HG02759 (cell line): ENCODE measurements around the gene ACP5.

Source experiments
- ATAC-seq: cut with Tn5 transposase; IDR thresholded peaks from one replicate; pipeline ENCODE4 v1.9.1; 2021; ENCODE audit warnings: mild to moderate bottlenecking, moderate library complexity; ENCODE audit not compliant: unreplicated experiment

The ACP5 gene

DNA sequence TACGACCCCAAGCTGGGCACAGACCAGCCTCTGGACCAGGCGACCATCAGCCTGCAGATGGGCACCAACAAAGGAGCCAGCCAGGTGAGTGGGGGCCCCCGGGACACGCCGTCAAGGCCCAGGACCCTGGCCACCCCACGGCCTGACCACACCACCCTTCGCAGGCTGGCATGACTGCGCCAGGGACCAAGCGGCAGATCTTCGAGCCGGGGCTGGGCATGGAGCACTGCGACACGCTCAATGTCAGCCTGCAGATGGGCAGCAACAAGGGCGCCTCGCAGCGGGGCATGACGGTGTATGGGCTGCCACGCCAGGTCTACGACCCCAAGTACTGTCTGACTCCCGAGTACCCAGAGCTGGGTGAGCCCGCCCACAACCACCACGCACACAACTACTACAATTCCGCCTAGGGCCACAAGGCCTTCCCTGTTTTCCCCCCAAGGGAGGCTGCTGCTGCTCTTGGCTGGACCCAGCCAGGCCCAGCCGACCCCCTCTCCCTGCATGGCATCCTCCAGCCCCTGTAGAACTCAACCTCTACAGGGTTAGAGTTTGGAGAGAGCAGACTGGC, 28.0 kb downstream of the ACP5 start:
- ATAC-seq: no peak

DNA sequence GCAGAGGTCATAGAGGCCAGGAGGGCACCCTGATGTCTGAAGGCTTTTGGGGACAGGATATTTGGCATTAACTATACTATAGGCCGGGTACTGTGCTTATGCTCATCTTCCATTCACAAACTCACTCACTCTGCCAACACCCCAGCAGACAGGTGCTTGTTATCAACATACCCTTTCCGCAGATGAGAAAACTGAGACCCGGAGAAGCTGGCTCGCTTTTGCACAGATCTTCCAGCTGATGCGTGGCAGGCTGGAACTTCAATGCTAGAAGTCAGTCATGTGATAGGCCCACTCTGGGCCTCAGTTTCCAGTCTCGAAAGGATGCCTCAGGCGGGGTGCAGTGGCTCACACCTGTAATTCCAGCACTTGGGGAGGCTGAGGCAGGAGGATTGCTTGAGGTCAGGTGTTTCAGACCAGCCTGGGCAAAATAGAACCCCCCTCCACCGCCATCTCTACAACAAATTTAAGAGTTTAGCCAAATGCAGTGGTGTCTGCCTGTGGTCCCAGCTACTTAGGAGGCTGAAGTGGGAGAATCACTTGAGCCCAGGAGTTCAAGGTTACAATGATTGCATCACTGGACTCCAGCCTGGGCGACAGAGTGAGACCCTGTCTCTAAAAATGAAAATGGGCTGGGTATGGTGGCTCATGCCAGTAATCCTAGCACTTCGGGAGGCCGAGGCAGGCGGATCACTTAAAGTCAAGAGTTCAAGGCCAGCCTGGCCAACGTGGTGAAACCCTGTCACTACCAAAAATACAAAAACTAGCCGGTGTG, 29.3 kb downstream of the ACP5 start:
- ATAC-seq: no peak

DNA sequence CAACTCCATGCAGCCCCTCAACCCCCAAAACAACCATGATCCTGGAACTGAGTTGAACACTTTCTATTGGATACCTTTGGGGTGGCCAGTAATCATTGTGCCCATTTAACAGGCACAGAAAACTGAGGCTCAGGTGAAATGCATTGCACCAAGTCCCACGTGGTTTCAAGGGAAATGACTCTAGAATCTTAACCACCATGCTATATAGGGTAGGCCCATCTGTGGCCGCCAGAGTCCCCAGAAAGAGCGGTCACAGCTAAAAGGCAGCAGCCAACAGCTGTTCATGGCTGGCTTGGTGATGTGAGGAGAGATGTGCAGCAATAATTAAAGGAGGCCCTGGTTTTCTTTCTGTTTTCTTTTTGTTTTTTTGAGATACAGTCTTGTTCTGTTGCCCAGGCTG, 36.2 kb downstream of the ACP5 start:
- no peak for ATAC-seq

DNA sequence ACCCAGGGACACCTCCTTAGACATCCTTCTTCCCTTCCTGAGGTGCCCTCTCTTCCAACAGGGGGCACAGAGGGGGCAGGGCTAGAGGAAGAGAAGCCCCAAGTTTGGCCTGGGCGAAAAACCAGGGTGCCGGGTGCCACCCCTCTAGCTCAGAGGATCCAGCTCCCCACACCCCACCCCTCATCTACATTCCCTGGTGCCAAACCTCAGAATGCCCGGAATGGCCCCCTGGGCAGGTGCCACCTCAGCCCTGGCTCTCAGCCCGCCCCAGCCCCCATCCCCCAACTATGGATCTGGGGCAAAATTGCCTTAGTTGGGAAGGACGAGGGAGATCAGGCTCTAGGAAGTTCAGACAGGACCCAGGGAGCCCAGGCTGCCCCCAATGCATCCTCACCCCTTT, 36.8 kb downstream of the ACP5 start:
- no peak for ATAC-seq

DNA sequence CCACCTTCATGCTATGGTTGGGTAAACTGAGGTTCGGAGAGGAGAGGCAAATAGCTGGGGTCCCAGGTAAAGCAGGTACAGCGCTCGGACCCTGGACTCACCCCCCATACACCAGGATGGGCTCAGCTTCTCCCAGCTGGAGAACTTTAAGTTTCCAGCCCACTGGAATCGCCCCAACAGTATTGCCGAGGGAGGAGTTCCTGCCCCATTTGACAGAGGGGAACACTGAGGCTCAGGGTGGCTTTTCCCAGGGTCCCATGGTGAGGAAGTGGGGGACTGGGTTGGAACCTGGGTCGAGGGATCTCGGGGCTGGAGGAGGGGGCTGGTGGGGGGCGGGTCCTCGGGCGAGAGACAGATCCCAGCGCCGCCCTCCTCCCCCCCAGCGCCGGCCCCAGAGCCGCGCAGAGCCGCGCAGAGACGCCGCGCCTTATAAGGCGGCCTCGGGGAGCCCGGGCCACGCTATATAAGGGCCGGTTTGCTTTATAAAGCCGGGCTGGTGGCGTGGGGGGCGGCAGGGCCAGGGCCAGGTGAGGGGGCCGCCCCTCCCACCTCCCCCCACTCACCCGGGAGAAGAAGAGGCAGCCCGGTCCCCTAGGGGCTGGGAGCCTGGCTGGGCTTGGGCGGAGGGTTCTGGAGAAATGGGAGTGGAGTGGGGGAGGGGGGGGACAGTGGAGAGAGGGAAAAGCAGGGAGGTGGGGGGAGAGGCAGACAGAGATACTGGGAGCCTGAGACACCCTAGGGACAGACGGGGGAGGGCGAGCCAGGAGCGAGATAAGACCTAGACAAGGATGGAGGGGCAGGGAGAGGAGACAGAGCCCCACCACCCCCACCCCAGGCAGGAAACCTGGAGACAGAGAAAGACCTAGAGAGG, 37.7 kb downstream of the ACP5 start:
- no peak for ATAC-seq

- ATAC-seq: no peak
Observed at GRCh38 chr19:11538232-11539036, 39.0 kb downstream of the ACP5 start, which contains the start of gene CNN1. Gene CNN1, plus strand, starts transcription at chr19:11538851. Its CDS starts 77 bp downstream, at chr19:11538928.

GRCh38 chr19:11535792-11536595, 41.5 kb downstream of the ACP5 start:
- peak; percentile 67 for ATAC-seq

- ATAC-seq: no peak
Observed at GRCh38 chr19:11534948-11535347, 42.5 kb downstream of the ACP5 start.

- ATAC-seq: no peak
Observed at GRCh38 chr19:11534538-11534937, 42.9 kb downstream of the ACP5 start.

- ATAC-seq: no peak
Observed at GRCh38 chr19:11530432-11530831, 47.0 kb downstream of the ACP5 start.

DNA sequence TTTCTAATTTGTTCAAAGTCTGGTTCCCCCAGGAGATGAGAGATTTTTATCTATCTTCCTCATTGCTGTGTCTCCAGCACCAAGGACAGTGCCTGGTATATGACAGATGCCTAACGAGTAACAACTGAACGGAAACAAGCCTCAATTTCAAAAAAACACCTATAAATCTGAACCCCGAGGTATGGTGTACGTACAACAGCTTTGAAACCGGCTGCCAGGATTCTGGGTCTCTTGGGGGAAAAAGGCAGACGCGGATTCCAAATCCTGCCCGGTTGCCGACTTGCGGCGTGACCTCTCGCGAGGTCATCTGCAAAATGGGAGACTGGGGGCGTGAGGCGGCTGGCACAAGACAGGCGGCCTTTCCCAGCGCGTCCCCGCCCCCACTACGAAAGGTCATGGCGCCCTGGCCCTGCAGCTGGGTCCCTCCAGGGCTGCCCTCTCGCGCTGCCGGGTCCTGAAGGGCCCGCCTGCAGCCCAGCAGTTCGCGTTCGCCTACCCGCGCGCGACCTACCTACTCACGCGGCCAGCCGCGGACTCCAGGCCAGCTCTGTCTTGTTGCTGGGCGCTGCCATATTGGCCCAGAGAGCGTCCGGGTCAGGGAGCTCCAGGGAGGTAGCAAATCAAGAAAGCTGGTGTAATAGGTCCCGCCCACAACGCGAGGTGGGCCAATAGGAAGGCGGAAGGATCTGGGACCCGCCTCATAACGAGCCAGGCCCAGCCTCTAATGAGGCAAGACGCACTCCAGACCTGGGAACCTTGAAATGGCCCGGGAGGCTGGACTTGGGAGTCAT, 48.7 kb downstream of the ACP5 start, which contains the start of gene ECSIT:
Gene ECSIT (minus strand): TSS at position 584 of the 791 bp plus-strand sequence. CDS start 9,964 bp downstream, outside the sequence.
- peak; percentile 95 for ATAC-seq
